Sigmoid colon (tissue), 4 donors: ENCODE measurements around the gene ATG7.

Experiments
- EP300 ChIP-seq, 4 donors: sonication (generic); formaldehyde crosslinking; IDR thresholded peaks; one replicate each; pipeline ENCODE4 v1.6.1; 2017; ENCODE audit warnings: antibody characterized with exemption in 4 of 4
- POLR2A ChIP-seq, 2 donors: fragments of 450-650 bp; IDR thresholded peaks; one replicate each; pipeline ENCODE4 v1.6.1; 2016; ENCODE audit warnings: antibody characterized with exemption in 2 of 2, mild to moderate bottlenecking in 2 of 2, moderate library complexity in 2 of 2
- POLR2AphosphoS5 ChIP-seq, 4 donors: sonication (generic); formaldehyde crosslinking; IDR thresholded peaks; one replicate each; pipeline ENCODE4 v1.6.1; 2017; ENCODE audit warnings: antibody characterized with exemption in 4 of 4
- TF ChIP-seq, protein P1 (sequence below), 4 experiments: fragments of 450-650 bp in 3 of 4; fragments of 200-600 bp in 1 of 4; IDR thresholded peaks; one replicate each; pipeline ENCODE4 v1.5.1; 2016 to 2019; ENCODE audit warnings: antibody characterized with exemption in 4 of 4, mild to moderate bottlenecking in 3 of 4, moderate library complexity in 2 of 4

GRCh38 chr3:11245827-11246662 lies 26.2 kb upstream of the ATG7 start:
- no peak for TF ChIP-seq POLR2AphosphoS5 (IDR thresholded peaks at IDR 0.05)
- TF ChIP-seq, protein P1, sequence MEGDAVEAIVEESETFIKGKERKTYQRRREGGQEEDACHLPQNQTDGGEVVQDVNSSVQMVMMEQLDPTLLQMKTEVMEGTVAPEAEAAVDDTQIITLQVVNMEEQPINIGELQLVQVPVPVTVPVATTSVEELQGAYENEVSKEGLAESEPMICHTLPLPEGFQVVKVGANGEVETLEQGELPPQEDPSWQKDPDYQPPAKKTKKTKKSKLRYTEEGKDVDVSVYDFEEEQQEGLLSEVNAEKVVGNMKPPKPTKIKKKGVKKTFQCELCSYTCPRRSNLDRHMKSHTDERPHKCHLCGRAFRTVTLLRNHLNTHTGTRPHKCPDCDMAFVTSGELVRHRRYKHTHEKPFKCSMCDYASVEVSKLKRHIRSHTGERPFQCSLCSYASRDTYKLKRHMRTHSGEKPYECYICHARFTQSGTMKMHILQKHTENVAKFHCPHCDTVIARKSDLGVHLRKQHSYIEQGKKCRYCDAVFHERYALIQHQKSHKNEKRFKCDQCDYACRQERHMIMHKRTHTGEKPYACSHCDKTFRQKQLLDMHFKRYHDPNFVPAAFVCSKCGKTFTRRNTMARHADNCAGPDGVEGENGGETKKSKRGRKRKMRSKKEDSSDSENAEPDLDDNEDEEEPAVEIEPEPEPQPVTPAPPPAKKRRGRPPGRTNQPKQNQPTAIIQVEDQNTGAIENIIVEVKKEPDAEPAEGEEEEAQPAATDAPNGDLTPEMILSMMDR (IDR thresholded peaks at IDR 0.05) = no peak
- no peak for TF ChIP-seq POLR2A (IDR thresholded peaks at IDR 0.05)
- TF ChIP-seq EP300 (IDR thresholded peaks at IDR 0.05) = no peak
